HG03045 (cell line): ENCODE results near the gene C5orf22.
"Not testable (repeated sequence)": the region's sequence is repeated elsewhere in the genome, so short reads cannot be mapped to it uniquely, and the experiment has no call there.

ENCODE experiments used
- ATAC-seq: cut with Tn5 transposase; IDR thresholded peaks from one replicate; pipeline ENCODE4 v1.9.1; 2021; ENCODE audit warnings: mild to moderate bottlenecking, moderate library complexity; ENCODE audit not compliant: unreplicated experiment

The C5orf22 gene

GRCh38 chr5:31602305-31602704 lies 70.2 kb downstream of the C5orf22 start:
- ATAC-seq: not testable (repeated sequence)

GRCh38 chr5:31604240-31604639 lies 72.1 kb downstream of the C5orf22 start:
- no peak for ATAC-seq

- no peak for ATAC-seq
Measured at GRCh38 chr5:31604644-31605043, 72.5 kb downstream of the C5orf22 start.
